ENCODE results near the gene TP53I13. TPM values are rescaled to one million over a fixed set of nuclear protein-coding genes. Genes with fewer than 3 reads are reported as not detected.

TP53I13 gene
- total and polyA plus RNA-seq, 2 donors (not counting 1 experiment from before 2014, with no cell fraction given), result 11.1 to 51.5 TPM

DNA sequence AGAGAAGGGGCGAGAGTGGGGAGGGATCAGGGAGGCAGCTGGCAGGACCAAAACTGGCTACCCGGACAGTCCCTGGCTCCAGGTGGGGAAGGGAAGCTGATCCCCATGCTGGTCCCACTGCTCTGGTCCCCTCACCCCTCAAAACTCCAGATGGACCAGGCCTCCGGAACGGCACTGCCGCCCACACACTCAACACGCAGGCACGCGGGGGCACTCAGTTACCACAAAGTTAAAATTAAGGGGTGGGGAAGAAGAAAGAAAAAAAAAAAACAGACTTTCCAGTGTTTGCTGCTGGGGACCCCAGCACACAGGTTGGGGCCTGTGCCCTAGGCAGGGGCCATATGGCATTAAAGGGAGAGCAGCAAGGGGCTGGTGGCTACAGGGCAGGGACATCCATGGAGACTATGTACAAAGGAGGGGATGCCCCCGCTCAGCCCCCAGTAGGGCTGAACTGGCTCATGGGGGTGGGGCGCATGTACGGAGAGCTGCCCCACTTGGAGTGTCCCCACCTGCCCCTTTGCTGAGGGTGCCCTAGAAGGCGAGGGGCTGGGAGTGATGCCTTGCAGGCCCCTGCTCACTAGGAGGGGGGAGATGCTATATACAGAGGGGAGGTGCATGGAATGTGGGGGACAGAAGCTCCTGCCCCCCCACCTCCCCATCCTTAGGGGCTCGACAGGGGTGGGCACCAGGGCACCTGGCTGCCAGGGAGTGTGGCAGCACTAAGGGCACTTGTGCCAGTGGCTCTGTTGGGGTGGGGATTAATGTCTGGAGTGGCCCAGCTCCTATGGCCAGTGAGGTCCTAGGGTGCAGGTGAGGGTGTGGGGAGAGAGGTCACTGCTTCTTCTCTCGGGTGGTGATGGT is 5.6 kb downstream of the TP53I13 start:
- H4K20me1 ChIP-seq (ENCODE audit: control insufficient read depth, extremely low read depth, insufficient read depth, low read length), result no peaks in the 10 kb centered on the region
- H2AFZ ChIP-seq (ENCODE audit: low read length), result no peak overlapping the region
- H3K9me3 ChIP-seq (ENCODE audit: control insufficient read depth, insufficient read depth, low read depth, low read length), result no peaks in the 10 kb centered on the region
- H3K27ac ChIP-seq (ENCODE audit: insufficient read depth, low read length), result no peak overlapping the region
- no peak overlapping the region for H3K4me2 ChIP-seq (ENCODE audit: extremely low read depth, insufficient read depth, low read length)
- no peak for DNase-seq (ENCODE audit: low read depth in 2 of 2)
- H3K36me3 ChIP-seq (ENCODE audit: control insufficient read depth, insufficient read depth, low read length), result peaks cover 44% of the 10 kb centered on the region
- TF ChIP-seq EZH2 (IDR thresholded peaks at IDR 0.05; ENCODE audit: low read length, missing control alignments), result no peak
- TF ChIP-seq, protein P1, sequence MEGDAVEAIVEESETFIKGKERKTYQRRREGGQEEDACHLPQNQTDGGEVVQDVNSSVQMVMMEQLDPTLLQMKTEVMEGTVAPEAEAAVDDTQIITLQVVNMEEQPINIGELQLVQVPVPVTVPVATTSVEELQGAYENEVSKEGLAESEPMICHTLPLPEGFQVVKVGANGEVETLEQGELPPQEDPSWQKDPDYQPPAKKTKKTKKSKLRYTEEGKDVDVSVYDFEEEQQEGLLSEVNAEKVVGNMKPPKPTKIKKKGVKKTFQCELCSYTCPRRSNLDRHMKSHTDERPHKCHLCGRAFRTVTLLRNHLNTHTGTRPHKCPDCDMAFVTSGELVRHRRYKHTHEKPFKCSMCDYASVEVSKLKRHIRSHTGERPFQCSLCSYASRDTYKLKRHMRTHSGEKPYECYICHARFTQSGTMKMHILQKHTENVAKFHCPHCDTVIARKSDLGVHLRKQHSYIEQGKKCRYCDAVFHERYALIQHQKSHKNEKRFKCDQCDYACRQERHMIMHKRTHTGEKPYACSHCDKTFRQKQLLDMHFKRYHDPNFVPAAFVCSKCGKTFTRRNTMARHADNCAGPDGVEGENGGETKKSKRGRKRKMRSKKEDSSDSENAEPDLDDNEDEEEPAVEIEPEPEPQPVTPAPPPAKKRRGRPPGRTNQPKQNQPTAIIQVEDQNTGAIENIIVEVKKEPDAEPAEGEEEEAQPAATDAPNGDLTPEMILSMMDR (conservative IDR thresholded peaks at IDR 0.05 in 1 of 2, IDR thresholded peaks at IDR 0.05 in 1 of 2; ENCODE audit: low read depth in 1 of 2, low read length in 2 of 2), result no peak
- peaks cover 12% of the 10 kb centered on the region for H3K4me1 ChIP-seq (ENCODE audit: control insufficient read depth, extremely low read depth, insufficient read depth, low read length)
- H3K79me2 ChIP-seq (ENCODE audit: control insufficient read depth, insufficient read depth, low read length), result no peaks in the 10 kb centered on the region
- H3K9ac ChIP-seq (ENCODE audit: insufficient read depth, low read length), result no peak overlapping the region
- H3K27me3 ChIP-seq (ENCODE audit: control insufficient read depth, insufficient read depth, low read length), result no peaks in the 10 kb centered on the region
- H3K4me3 ChIP-seq (replicated peaks in 1 of 4; ENCODE audit: control extremely low read depth in 1 of 4, insufficient read depth in 1 of 4, low read depth in 3 of 4, low read length in 4 of 4), result no peak overlapping the region

DNA sequence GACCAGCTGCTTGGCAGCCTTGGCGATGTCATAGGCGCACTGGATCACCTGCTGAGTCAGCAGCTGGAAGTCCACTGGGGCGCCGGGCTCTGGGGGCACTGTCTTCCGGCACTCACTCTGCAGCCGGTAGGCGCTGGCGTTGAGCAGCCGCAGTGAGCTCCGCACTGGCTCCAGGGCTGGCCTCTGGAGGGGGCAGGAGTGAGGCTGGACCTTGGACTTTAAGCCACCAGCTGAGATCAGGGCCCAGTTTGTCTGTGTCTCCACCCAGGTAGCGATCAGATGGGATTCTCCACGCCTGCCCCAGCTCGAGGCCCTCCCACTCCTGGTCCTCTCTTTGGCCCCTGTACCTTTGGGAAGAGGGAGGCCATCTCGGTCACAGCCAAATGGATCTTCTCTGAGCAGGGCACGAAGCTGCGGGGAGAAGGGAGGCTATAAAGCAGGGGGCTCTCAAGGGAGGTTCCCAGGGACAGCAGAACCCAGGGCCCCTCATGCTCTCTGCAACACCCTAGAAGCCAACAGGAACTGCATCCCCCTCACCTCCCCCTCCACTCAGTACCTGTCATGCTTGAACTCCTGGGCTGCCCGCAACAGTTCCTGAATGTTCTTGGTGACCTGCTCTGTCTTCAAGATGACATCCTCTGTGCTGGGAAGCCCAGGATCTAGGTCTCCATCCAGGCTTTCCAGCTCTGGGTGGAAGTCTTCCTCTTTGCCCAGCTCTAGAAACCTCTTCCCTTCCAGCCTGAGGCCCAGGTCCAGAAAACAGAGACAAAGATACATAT is 6.4 kb downstream of the TP53I13 start:
- TF ChIP-seq, protein P1 (conservative IDR thresholded peaks at IDR 0.05 in 1 of 2, IDR thresholded peaks at IDR 0.05 in 1 of 2; ENCODE audit: low read depth in 1 of 2, low read length in 2 of 2), result no peak
- TF ChIP-seq EZH2 (IDR thresholded peaks at IDR 0.05; ENCODE audit: low read length, missing control alignments), result no peak
- no peaks in the 10 kb centered on the region for H3K9me3 ChIP-seq (ENCODE audit: control insufficient read depth, insufficient read depth, low read depth, low read length)
- H3K4me1 ChIP-seq (ENCODE audit: control insufficient read depth, extremely low read depth, insufficient read depth, low read length), result peaks cover 9% of the 10 kb centered on the region
- H3K4me2 ChIP-seq (ENCODE audit: extremely low read depth, insufficient read depth, low read length), result no peak overlapping the region
- DNase-seq (ENCODE audit: low read depth in 2 of 2), result no peak
- H3K4me3 ChIP-seq (replicated peaks in 1 of 4; ENCODE audit: control extremely low read depth in 1 of 4, insufficient read depth in 1 of 4, low read depth in 3 of 4, low read length in 4 of 4), result no peak overlapping the region
- H4K20me1 ChIP-seq (ENCODE audit: control insufficient read depth, extremely low read depth, insufficient read depth, low read length), result no peaks in the 10 kb centered on the region
- H3K9ac ChIP-seq (ENCODE audit: insufficient read depth, low read length), result no peak overlapping the region
- H3K36me3 ChIP-seq (ENCODE audit: control insufficient read depth, insufficient read depth, low read length), result peaks cover 45% of the 10 kb centered on the region
- no peaks in the 10 kb centered on the region for H3K79me2 ChIP-seq (ENCODE audit: control insufficient read depth, insufficient read depth, low read length)
- no peaks in the 10 kb centered on the region for H3K27me3 ChIP-seq (ENCODE audit: control insufficient read depth, insufficient read depth, low read length)
- H3K27ac ChIP-seq (ENCODE audit: insufficient read depth, low read length), result no peak overlapping the region
- no peak overlapping the region for H2AFZ ChIP-seq (ENCODE audit: low read length)

GRCh38 chr17:29575511-29576213 is 7.2 kb downstream of the TP53I13 start:
- Histone ChIP-seq H3K36me3 (ENCODE audit: control insufficient read depth, insufficient read depth, low read length) (peaks cover 45% of the 10 kb centered on the region), H3K4me1 (ENCODE audit: control insufficient read depth, extremely low read depth, insufficient read depth, low read length) (peaks cover 10% of the 10 kb centered on the region), H4K20me1 (ENCODE audit: control insufficient read depth, extremely low read depth, insufficient read depth, low read length) (no peaks in the 10 kb centered on the region), H3K9ac (ENCODE audit: insufficient read depth, low read length) (no peak overlapping the region), H2AFZ (ENCODE audit: low read length) (no peak overlapping the region), H3K4me2 (ENCODE audit: extremely low read depth, insufficient read depth, low read length) (no peak overlapping the region), H3K27ac (ENCODE audit: insufficient read depth, low read length) (no peak overlapping the region), H3K27me3 (ENCODE audit: control insufficient read depth, insufficient read depth, low read length) (no peaks in the 10 kb centered on the region), H3K9me3 (ENCODE audit: control insufficient read depth, insufficient read depth, low read depth, low read length) (no peaks in the 10 kb centered on the region), H3K79me2 (ENCODE audit: control insufficient read depth, insufficient read depth, low read length) (no peaks in the 10 kb centered on the region), H3K4me3 (replicated peaks in 1 of 4; ENCODE audit: control extremely low read depth in 1 of 4, insufficient read depth in 1 of 4, low read depth in 3 of 4, low read length in 4 of 4) (no peak overlapping the region)
- no peak for DNase-seq (ENCODE audit: low read depth in 2 of 2)
- TF ChIP-seq EZH2 (IDR thresholded peaks at IDR 0.05; ENCODE audit: low read length, missing control alignments), result no peak
- TF ChIP-seq, protein P1 (conservative IDR thresholded peaks at IDR 0.05 in 1 of 2, IDR thresholded peaks at IDR 0.05 in 1 of 2; ENCODE audit: low read depth in 1 of 2, low read length in 2 of 2), result no peak

Data from fibroblast of lung (primary cell).